MM.1S (cell line): ENCODE data around the gene EP300.

Source experiments
- DNase-seq: peaks from one replicate; pipeline ENCODE4 v3.0.0-alpha.2; 2015
- H2AFZ ChIP-seq: fragments of 300-600 bp; sonication (generic); 2 replicates; pipeline ENCODE4 v1.6.0; 2016; ENCODE audit warnings: antibody characterized with exemption, low read length
- H3F3A ChIP-seq: fragments of 300-600 bp; sonication (generic); 2 replicates; pipeline ENCODE4 v1.6.1; 2016; ENCODE audit warnings: mild to moderate bottlenecking, antibody characterized with exemption, low read length, moderate library complexity, mixed read lengths; ENCODE audit not compliant: insufficient read depth
- H3K27ac ChIP-seq: fragments of 300-600 bp; sonication (generic); 2 replicates; pipeline ENCODE4 v1.5.1; 2016; ENCODE audit warnings: mild to moderate bottlenecking, low read length
- H3K27me3 ChIP-seq: fragments of 300-600 bp; sonication (generic); replicated peaks from 2 replicates; pipeline ENCODE4 v1.6.0; 2016; ENCODE audit warnings: low read length; ENCODE audit not compliant: insufficient read depth
- H3K36me3 ChIP-seq: fragments of 300-600 bp; sonication (generic); replicated peaks from 2 replicates; pipeline ENCODE4 v1.6.1; 2016; ENCODE audit warnings: mild to moderate bottlenecking, low read length, mixed read lengths; ENCODE audit not compliant: insufficient read depth
- H3K4me1 ChIP-seq: fragments of 300-600 bp; sonication (generic); 2 replicates; pipeline ENCODE4 v1.6.1; 2016; ENCODE audit warnings: low read length, mixed read lengths
- H3K4me2 ChIP-seq: fragments of 300-600 bp; sonication (generic); 2 replicates; pipeline ENCODE4 v1.6.0; 2016; ENCODE audit warnings: low read depth, low read length
- H3K4me3 ChIP-seq: fragments of 300-600 bp; sonication (generic); 2 replicates; pipeline ENCODE4 v1.5.1; 2016; ENCODE audit warnings: low read length, mixed read lengths
- H3K79me2 ChIP-seq: fragments of 300-600 bp; sonication (generic); 2 replicates; pipeline ENCODE4 v1.6.1; 2016; ENCODE audit warnings: mixed run types, low read length, mixed read lengths
- H3K9ac ChIP-seq: fragments of 300-600 bp; sonication (generic); 2 replicates; pipeline ENCODE4 v1.6.1; 2016; ENCODE audit warnings: low read length, mixed read lengths
- H3K9me2 ChIP-seq: fragments of 300-600 bp; sonication (generic); replicated peaks from 2 replicates; pipeline ENCODE4 v1.6.1; 2016; ENCODE audit warnings: mild to moderate bottlenecking, low read length, mixed read lengths; ENCODE audit not compliant: insufficient read depth
- H3K9me3 ChIP-seq: fragments of 300-600 bp; sonication (generic); replicated peaks from 2 replicates; pipeline ENCODE4 v1.6.1; 2016; ENCODE audit warnings: mild to moderate bottlenecking, low read length, mixed read lengths; ENCODE audit not compliant: insufficient read depth
- H4K20me1 ChIP-seq: fragments of 300-600 bp; sonication (generic); 2 replicates; pipeline ENCODE4 v1.6.1; 2016; ENCODE audit warnings: mild to moderate bottlenecking, low read length, moderate library complexity, mixed read lengths; ENCODE audit not compliant: insufficient read depth
- CTCF ChIP-seq: fragments of 300-600 bp; sonication (generic); IDR thresholded peaks from 2 replicates; pipeline ENCODE4 v1.5.1; 2016; ENCODE audit warnings: antibody characterized with exemption, low read length, mixed read lengths
- EZH2 ChIP-seq: fragments of 300-600 bp; sonication (generic); optimal IDR thresholded peaks from 2 replicates; pipeline ENCODE3; 2017; ENCODE audit warnings: low read depth, mild to moderate bottlenecking, antibody characterized with exemption, low read length, mixed read lengths
- EZH2phosphoT487 ChIP-seq: fragments of 300-600 bp; sonication (generic); IDR thresholded peaks from 2 replicates; pipeline ENCODE4 v1.6.1; 2018; ENCODE audit warnings: antibody characterized with exemption, low read length

The EP300 gene

GRCh38 chr22:41226723-41227655, 134.6 kb downstream of the EP300 start:
- H3K9me3 ChIP-seq, result no peaks in the 10 kb centered on the region
- H4K20me1 ChIP-seq, result no peaks in the 10 kb centered on the region
- TF ChIP-seq CTCF (no peak), EZH2 (no peak), EZH2phosphoT487 (no peak)
- no peak overlapping the region for H3K4me3 ChIP-seq
- DNase-seq, result no peak
- no peak overlapping the region for H2AFZ ChIP-seq
- no peaks in the 10 kb centered on the region for H3F3A ChIP-seq
- H3K36me3 ChIP-seq, result no peaks in the 10 kb centered on the region; the same call in 1 of the 2 replicates
- H3K27me3 ChIP-seq, result no peaks in the 10 kb centered on the region
- no peak overlapping the region for H3K9ac ChIP-seq
- no peaks in the 10 kb centered on the region for H3K9me2 ChIP-seq
- H3K4me1 ChIP-seq, result no peaks in the 10 kb centered on the region
- H3K4me2 ChIP-seq, result no peak overlapping the region
- no peaks in the 10 kb centered on the region for H3K79me2 ChIP-seq
- no peak overlapping the region for H3K27ac ChIP-seq

GRCh38 chr22:41229215-41229614, 136.8 kb downstream of the EP300 start:
- H3K4me3 ChIP-seq, result no peak overlapping the region
- H3K9me2 ChIP-seq, result no peaks in the 10 kb centered on the region
- H3K27me3 ChIP-seq, result no peaks in the 10 kb centered on the region
- H3F3A ChIP-seq, result no peaks in the 10 kb centered on the region
- H3K9ac ChIP-seq, result no peak overlapping the region
- no peaks in the 10 kb centered on the region for H3K36me3 ChIP-seq
- H3K4me2 ChIP-seq, result no peak overlapping the region
- DNase-seq, result no peak
- no peaks in the 10 kb centered on the region for H4K20me1 ChIP-seq
- H2AFZ ChIP-seq, result no peak overlapping the region
- H3K9me3 ChIP-seq, result no peaks in the 10 kb centered on the region
- H3K4me1 ChIP-seq, result no peaks in the 10 kb centered on the region
- H3K79me2 ChIP-seq, result no peaks in the 10 kb centered on the region
- no peak for TF ChIP-seq EZH2
- H3K27ac ChIP-seq, result no peak overlapping the region
